ENCODE results near the gene INPP5D. TPM values are rescaled to one million over a fixed set of nuclear protein-coding genes. Genes with fewer than 3 reads are reported as not detected.

The INPP5D gene
- total and polyA plus RNA-seq, 2 of the 8 experiments (the other 6 are each of a cell fraction or from before 2014, with no cell fraction given), result 4.5 to 7.1 TPM

DNA sequence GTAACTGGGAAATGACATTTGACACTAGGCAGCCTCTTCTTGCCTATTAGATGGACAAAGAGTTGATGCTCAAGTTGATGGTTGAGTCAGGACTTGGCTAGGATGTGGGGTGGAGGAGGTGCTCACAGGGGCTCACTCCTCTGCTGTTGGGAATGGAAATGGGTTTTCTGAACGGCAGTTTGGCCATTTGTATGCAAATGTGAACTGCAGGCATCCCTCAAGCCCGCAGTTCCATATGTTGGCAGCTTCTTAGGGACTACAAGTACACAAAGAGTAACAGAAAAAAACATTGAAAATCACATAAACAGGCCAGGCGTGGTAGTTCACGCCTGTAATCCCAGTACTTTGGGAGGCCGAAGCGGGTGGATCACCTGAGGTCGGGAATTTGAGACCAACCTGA, 80.8 kb downstream of the INPP5D start:
- POLR2A ChIA-PET (ENCODE audit: partially characterized antibody), result interaction anchor here (1.5 kb wide), 2 partner anchors 10 kb away, joined by 3 to 5 read pairs; no protein-coding TSS in a partner anchor
- Histone ChIP-seq H4K5ac (ENCODE audit: insufficient read length, low read depth, low read length) (no peak overlapping the region), H3K18ac (ENCODE audit: extremely low read depth, low read length) (peak overlapping the region; percentile 88; the same call in 1 of the 2 replicates), H3K4me3 (ENCODE audit: extremely low read depth in 1 of 4, insufficient read depth in 2 of 4, low read depth in 3 of 4, low read length in 4 of 4) (peak overlapping the region in 2 of 4 experiments; percentile 11 to 44; a peak in 3 of 8 replicates), H2BK12ac (ENCODE audit: low read depth, low read length) (peak overlapping the region; percentile 45), H3K4me1 (replicated peaks in 1 of 4; ENCODE audit: control insufficient read depth in 3 of 4, insufficient read depth in 4 of 4, low read length in 3 of 4) (peaks cover 6 to 24% (median 17%) of the 10 kb centered on the region in 4 experiments; a peak in 6 of 7 replicates), H3K79me2 (ENCODE audit: control insufficient read depth in 1 of 2, insufficient read depth in 2 of 2, low read length in 2 of 2) (peaks cover 0 to 5% of the 10 kb centered on the region in 2 experiments; a peak in 1 of 4 replicates), H3K23me2 (ENCODE audit: low read depth, low read length) (peaks cover 12% of the 10 kb centered on the region; the same call in 1 of the 2 replicates), H3K79me1 (ENCODE audit: low read depth, low read length) (peaks cover 5% of the 10 kb centered on the region; the same call in 1 of the 2 replicates), H3K56ac (replicated peaks; ENCODE audit: insufficient read length, low read depth, low read length) (no peak overlapping the region), H2BK20ac (ENCODE audit: low read length) (0 out of 2 replicates have a peak overlapping the region, but pooled peaks have one; percentile 0), H3K27me3 (replicated peaks in 1 of 4; ENCODE audit: control insufficient read depth in 3 of 4, extremely low read depth in 1 of 4, insufficient read depth in 3 of 4, low read length in 3 of 4) (no peaks in the 10 kb centered on the region), H3K4ac (replicated peaks; ENCODE audit: insufficient read length, low read depth, low read length) (no peak overlapping the region), H3K14ac (ENCODE audit: insufficient read length) (no peak overlapping the region), H2BK5ac (ENCODE audit: low read depth, low read length) (peak overlapping the region; percentile 100; the same call in 1 of the 2 replicates), H2AK5ac (ENCODE audit: low read depth, low read length) (no peak overlapping the region), H2AFZ (ENCODE audit: low read length) (no peak overlapping the region), H3K23ac (ENCODE audit: insufficient read length) (no peak overlapping the region), H2BK120ac (replicated peaks; ENCODE audit: low read depth, low read length) (peak overlapping the region; percentile 97), H3K27ac (ENCODE audit: low read depth, low read length) (peak overlapping the region; percentile 5; the same call in 1 of the 2 replicates), H2BK15ac (ENCODE audit: low read length) (no peak overlapping the region), H4K8ac (ENCODE audit: extremely low read depth, insufficient read depth, low read length) (no peak overlapping the region), H3K36me3 (ENCODE audit: control insufficient read depth in 2 of 4, insufficient read depth in 4 of 4, low read length in 3 of 4) (no peaks in the 10 kb centered on the region), H3K4me2 (ENCODE audit: insufficient read depth in 1 of 2, low read depth in 2 of 2, low read length in 2 of 2) (peak overlapping the region; percentile 58 to 64), H3K9me3 (ENCODE audit: insufficient read depth in 2 of 2, low read depth in 1 of 2, low read length in 1 of 2) (no peaks in the 10 kb centered on the region; a peak in 1 of 4 replicates), H3K9ac (replicated peaks in 1 of 4; ENCODE audit: extremely low read depth in 1 of 4, low read depth in 3 of 4, low read length in 3 of 4) (no peak overlapping the region), H4K91ac (replicated peaks; ENCODE audit: insufficient read length, low read length) (peak overlapping the region; percentile 2), H4K20me1 (replicated peaks in 1 of 2; ENCODE audit: control insufficient read depth in 1 of 2, insufficient read depth in 2 of 2, low read length in 2 of 2) (peaks cover 0 to 6% of the 10 kb centered on the region in 2 experiments)
- CTCF ChIA-PET (ENCODE audit: partially characterized antibody), result interaction anchor here (1.2 to 1.5 kb wide), 3 partner anchors 42 to 109 kb away, joined by 3 to 6 read pairs (median 3); no protein-coding TSS in a partner anchor
- 51% methylated on average over 7 of the region's 7 CpGs; no CpG with 5 or more reads in 1 of the 2 experiments for WGBS, 2 experiments (ENCODE audit: extremely low coverage in 1 of 2, insufficient coverage in 1 of 2, insufficient read length in 1 of 2, insufficient replicate concordance in 2 of 2, low coverage in 1 of 2, low lambda C conversion rate in 2 of 2, missing lambda C conversion rate in 1 of 2)
- DNase-seq (ENCODE audit: low read depth in 1 of 2, low spot score in 2 of 2) (peak in 1 of 2 experiments; percentile 43), FAIRE-seq (no peak)
- TF ChIP-seq TCF12 (IDR thresholded peaks at IDR 0.05; ENCODE audit: low read depth, low read length) (0 out of 2 replicates have a peak, but pooled peaks have one; percentile 13), NANOG (IDR thresholded peaks at IDR 0.05; ENCODE audit: insufficient read depth, low read depth, low read length, poor library complexity, severe bottlenecking) (peak; percentile 17), TAF1 (IDR thresholded peaks at IDR 0.05; ENCODE audit: low read depth, low read length) (0 out of 2 replicates have a peak, but pooled peaks have one; percentile 18), SP1 (IDR thresholded peaks at IDR 0.05; ENCODE audit: low read depth, low read length) (no peak)

Measured in H1 (cell line).